Kidney glomerular epithelial cell (primary cell): ENCODE results near the gene HSD17B10.
A peak's percentile ranks its signal among the peaks of the same experiment; 100 is the strongest.
"Not testable (repeated sequence)": the region's sequence is repeated elsewhere in the genome, so short reads cannot be mapped to it uniquely, and the experiment has no call there.

Experiments
- DNase-seq: peaks from one replicate; lab custom pipeline; 2025; lab: John Stamatoyannopoulos, UW

The HSD17B10 gene

GRCh38 chrX:53433651-53434639 lies at the start of gene HSD17B10:
HSD17B10 (minus strand) TSS chrX:53434370; CDS start chrX:53434345, 25 bp downstream.
- DNase-seq = peak; percentile 29

- DNase-seq = no peak
Measured at GRCh38 chrX:53483416-53483815, 49.2 kb upstream of the HSD17B10 start.

GRCh38 chrX:53481816-53482465 lies 47.8 kb upstream of the HSD17B10 start:
- peak; percentile 23 for DNase-seq

- DNase-seq = no peak
Measured at GRCh38 chrX:53481093-53481492, 46.9 kb upstream of the HSD17B10 start.

GRCh38 chrX:53479301-53479700 lies 45.1 kb upstream of the HSD17B10 start:
- no peak for DNase-seq

- DNase-seq = no peak
Measured at GRCh38 chrX:53476371-53476770, 42.2 kb upstream of the HSD17B10 start.

- DNase-seq = no peak
Measured at GRCh38 chrX:53474707-53475106, 40.5 kb upstream of the HSD17B10 start.

GRCh38 chrX:53471346-53471745 lies 37.2 kb upstream of the HSD17B10 start:
- DNase-seq = no peak

GRCh38 chrX:53468659-53469058 lies 34.5 kb upstream of the HSD17B10 start:
- not testable (repeated sequence) for DNase-seq

GRCh38 chrX:53458082-53458481 lies 23.9 kb upstream of the HSD17B10 start:
- DNase-seq = no peak

- DNase-seq = peak; percentile 20
Measured at GRCh38 chrX:53456254-53456653, 22.1 kb upstream of the HSD17B10 start.

- DNase-seq = no peak
Measured at GRCh38 chrX:53452812-53453211, 18.6 kb upstream of the HSD17B10 start.

GRCh38 chrX:53449632-53450031 lies 15.5 kb upstream of the HSD17B10 start:
- no peak for DNase-seq

GRCh38 chrX:53447441-53447840 lies 13.3 kb upstream of the HSD17B10 start:
- no peak for DNase-seq

GRCh38 chrX:53445977-53446376 lies 11.8 kb upstream of the HSD17B10 start:
- no peak for DNase-seq

GRCh38 chrX:53442322-53442631 lies 8.1 kb upstream of the HSD17B10 start:
- DNase-seq = no peak

GRCh38 chrX:53441531-53442321 lies 7.6 kb upstream of the HSD17B10 start:
- DNase-seq = peak; percentile 17

- DNase-seq = no peak
Measured at GRCh38 chrX:53440621-53441517, 6.7 kb upstream of the HSD17B10 start.

GRCh38 chrX:53440101-53440500 lies 5.9 kb upstream of the HSD17B10 start:
- no peak for DNase-seq

GRCh38 chrX:53438832-53439230 lies 4.7 kb upstream of the HSD17B10 start:
- no peak for DNase-seq

- no peak for DNase-seq
Measured at GRCh38 chrX:53438174-53438831, 4.1 kb upstream of the HSD17B10 start.
